Gastrocnemius medialis (tissue), 4 donors: ENCODE measurements around the gene ROR1. TPM values are rescaled to one million over a fixed set of nuclear protein-coding genes. Genes with fewer than 3 reads are reported as not detected.

Experiments used
- ATAC-seq, 2 donors: fragments of 150-250 bp; one replicate each; pipeline ENCODE4 v1.9.1; 2016
- DNase-seq, 2 donors: peaks; one replicate each; pipeline ENCODE4 v3.0.0-alpha.2; 2019
- H3K27ac ChIP-seq, 4 donors: fragments of 200-600 bp; sonication (generic); 1 replicate in 1 of 4; 2 replicates in 3 of 4; pipeline ENCODE4 v1.5.1; 2016 to 2018; ENCODE audit warnings: mild to moderate bottlenecking in 2 of 4, moderate library complexity in 1 of 4
- H3K27me3 ChIP-seq, 3 donors: fragments of 200-600 bp; sonication (generic) in 2 of 3; 1 replicate in 1 of 3; 2 replicates in 2 of 3; pipeline versions ENCODE4 v1.5.1 to v1.6.0; 2016 to 2019; ENCODE audit warnings: mild to moderate bottlenecking in 1 of 3, moderate library complexity in 1 of 3
- H3K36me3 ChIP-seq, 2 donors: fragments of 200-600 bp; sonication (generic) in 1 of 2; one replicate each; pipeline ENCODE4 v1.5.1; 2017 to 2018
- H3K4me1 ChIP-seq, 2 donors: fragments of 200-600 bp; sonication (generic) in 1 of 2; one replicate each; pipeline ENCODE4 v1.5.1; 2016 to 2017; ENCODE audit warnings: mild to moderate bottlenecking in 2 of 2
- H3K4me3 ChIP-seq, 4 donors: fragments of 200-600 bp; sonication (generic) in 3 of 4; 1 replicate in 1 of 4; 2 replicates in 3 of 4; pipeline ENCODE4 v1.5.1; 2016 to 2019; ENCODE audit warnings: mild to moderate bottlenecking in 2 of 4
- H3K9me3 ChIP-seq, 3 donors: fragments of 200-600 bp; sonication (generic) in 2 of 3; 1 replicate in 1 of 3; 2 replicates in 2 of 3; pipeline ENCODE4 v1.5.1; 2016 to 2019
- CTCF ChIP-seq, 5 experiments: fragments of 450-650 bp in 3 of 5; fragments of 200-600 bp in 2 of 5; sonication (generic) in 2 of 5; IDR thresholded peaks in 4 of 5; conservative IDR thresholded peaks in 1 of 5; 1 replicate in 4 of 5; 2 replicates in 1 of 5; pipeline ENCODE4 v1.5.1; 2016 to 2019; ENCODE audit warnings: antibody characterized with exemption in 5 of 5, mild to moderate bottlenecking in 3 of 5, moderate library complexity in 3 of 5
- POLR2A ChIP-seq, 2 donors: fragments of 450-650 bp; IDR thresholded peaks; one replicate each; pipeline ENCODE4 v1.6.1; 2017; ENCODE audit warnings: antibody characterized with exemption in 2 of 2, mild to moderate bottlenecking in 2 of 2, moderate library complexity in 2 of 2
- in situ Hi-C, 4 donors: fragments of 200-750 bp; cut with MboI; loops; one replicate each; pipeline versions ENCODE4 v1.15.0 to v1.8.0; 2017; ENCODE audit warnings: low sequenced_read_pairs in 4 of 4
- intact Hi-C: fragments of 100-400 bp; cut with DNase I; formaldehyde crosslinking; loops from one replicate; pipeline ENCODE4 v1.15.1; 2023; ENCODE audit warnings: low total_unique reads
- total RNA-seq, 4 donors: library from RNA; depleted of rRNA; stranded (reverse); fragments of >200 nt; gene quantifications; one replicate each; pipeline versions ENCODE4 v1.1.0 to v1.2.3, GENCODE V29; 2016

The ROR1 gene
- total RNA-seq, 4 donors from 2014 or later: 2.5 to 4.3 (median 3.6) TPM

GRCh38 chr1:63887809-63888208 lies 114.0 kb downstream of the ROR1 start:
- intact Hi-C loops: no loop called here
- peaks cover 0 to 6% of the 10 kb centered on the region in 2 donors for H3K4me1 ChIP-seq
- H3K4me3 ChIP-seq: no peak overlapping the region
- in situ Hi-C loops: no loop called here
- H3K27me3 ChIP-seq: no peaks in the 10 kb centered on the region
- H3K27ac ChIP-seq: no peak overlapping the region
- ATAC-seq (no peak), DNase-seq (no peak)
- H3K9me3 ChIP-seq: no peaks in the 10 kb centered on the region
- TF ChIP-seq POLR2A (IDR thresholded peaks at IDR 0.05): no peak
- TF ChIP-seq CTCF (IDR thresholded peaks at IDR 0.05 in 4 of 5, conservative IDR thresholded peaks at IDR 0.05 in 1 of 5): no peak
- H3K36me3 ChIP-seq: no peaks in the 10 kb centered on the region

- in situ Hi-C loops: no loop called here
- no peak for ATAC-seq
Measured at GRCh38 chr1:63888984-63889383, 115.2 kb downstream of the ROR1 start.

GRCh38 chr1:63890468-63890867 lies 116.7 kb downstream of the ROR1 start:
- TF ChIP-seq POLR2A (IDR thresholded peaks at IDR 0.05) (no peak), CTCF (IDR thresholded peaks at IDR 0.05 in 4 of 5, conservative IDR thresholded peaks at IDR 0.05 in 1 of 5) (no peak)
- DNase-seq (no peak), ATAC-seq (no peak)
- intact Hi-C loops: no loop called here
- Histone ChIP-seq H3K27ac (no peak overlapping the region), H3K36me3 (no peaks in the 10 kb centered on the region), H3K9me3 (no peaks in the 10 kb centered on the region), H3K27me3 (no peaks in the 10 kb centered on the region), H3K4me3 (no peak overlapping the region), H3K4me1 (peaks cover 0 to 10% of the 10 kb centered on the region in 2 donors)
- in situ Hi-C loops: no loop called here

More at GRCh38 chr1:63888984-63889383, 115.2 kb downstream of the ROR1 start:
- H3K4me3 ChIP-seq: no peak overlapping the region
- H3K27me3 ChIP-seq: no peaks in the 10 kb centered on the region
- H3K4me1 ChIP-seq: peaks cover 0 to 10% of the 10 kb centered on the region in 2 donors
- intact Hi-C loops: no loop called here
- TF ChIP-seq POLR2A (IDR thresholded peaks at IDR 0.05): no peak
- no peak for TF ChIP-seq CTCF (IDR thresholded peaks at IDR 0.05 in 4 of 5, conservative IDR thresholded peaks at IDR 0.05 in 1 of 5)
- DNase-seq: no peak
- no peaks in the 10 kb centered on the region for H3K36me3 ChIP-seq
- no peak overlapping the region for H3K27ac ChIP-seq
- no peaks in the 10 kb centered on the region for H3K9me3 ChIP-seq

- ATAC-seq (no peak), DNase-seq (no peak)
- H3K4me3 ChIP-seq: no peak overlapping the region
- H3K27me3 ChIP-seq: no peaks in the 10 kb centered on the region
- H3K4me1 ChIP-seq: peaks cover 0 to 10% of the 10 kb centered on the region in 2 donors
- in situ Hi-C loops (no loop called here), intact Hi-C loops (no loop called here)
- TF ChIP-seq POLR2A (IDR thresholded peaks at IDR 0.05) (no peak), CTCF (IDR thresholded peaks at IDR 0.05 in 4 of 5, conservative IDR thresholded peaks at IDR 0.05 in 1 of 5) (no peak)
- no peaks in the 10 kb centered on the region for H3K36me3 ChIP-seq
- no peak overlapping the region for H3K27ac ChIP-seq
- H3K9me3 ChIP-seq: no peaks in the 10 kb centered on the region
Measured at GRCh38 chr1:63891060-63891690, 117.4 kb downstream of the ROR1 start.
